Measurements from ENCODE around the gene PHC2.

The PHC2 gene

DNA sequence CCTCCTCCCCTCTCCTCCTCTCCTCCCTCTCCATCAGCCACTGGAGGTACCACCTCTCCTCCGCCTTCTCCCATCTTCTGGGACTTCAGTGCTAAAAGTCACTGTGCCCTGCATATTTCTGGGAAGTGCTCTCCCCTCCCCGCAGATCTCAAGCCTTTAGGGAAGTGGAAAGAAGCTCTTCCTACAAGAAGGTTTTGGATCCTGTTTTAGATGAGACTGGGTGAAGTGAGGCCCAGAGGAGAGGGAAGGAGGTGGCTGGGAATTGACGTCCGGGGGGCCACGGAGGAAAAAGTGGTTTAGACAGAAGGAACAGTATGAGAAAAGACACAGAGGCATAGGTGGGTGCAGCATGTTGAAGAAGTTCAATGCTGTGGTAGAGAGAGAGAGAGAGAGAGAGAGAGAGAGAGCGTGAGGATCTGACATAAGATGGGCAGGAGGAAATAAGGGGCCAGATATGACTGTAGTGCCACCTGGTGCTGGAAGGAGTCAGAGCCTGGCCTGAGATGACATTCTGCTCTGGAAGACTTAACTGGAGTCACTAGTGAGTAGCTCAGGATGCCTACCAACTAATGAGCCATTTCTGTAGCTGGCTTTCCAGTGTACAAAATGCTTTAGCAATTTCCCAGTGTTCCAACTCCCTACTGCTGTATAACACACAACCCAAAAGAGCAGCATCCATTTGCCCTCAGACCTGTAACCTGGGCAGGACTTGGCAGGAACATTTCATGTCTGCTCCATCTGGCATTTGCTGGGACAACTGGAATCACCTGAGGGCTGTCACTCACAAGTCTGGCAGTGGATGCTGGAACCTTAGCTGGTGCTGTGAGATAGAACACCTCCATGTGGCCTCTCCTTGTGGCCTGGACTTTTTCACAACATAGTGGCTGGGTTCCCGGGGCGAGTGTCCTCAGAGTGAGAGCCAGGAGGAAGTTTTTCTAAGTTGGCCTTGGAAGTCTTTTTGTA, 24.9 kb upstream of the PHC2 start:
- H3K4me3 ChIP-seq (ENCODE audit: low read depth, low read length), result no peak overlapping the region
- DNase-seq (ENCODE audit: low read depth), result peak; percentile 74

DNA sequence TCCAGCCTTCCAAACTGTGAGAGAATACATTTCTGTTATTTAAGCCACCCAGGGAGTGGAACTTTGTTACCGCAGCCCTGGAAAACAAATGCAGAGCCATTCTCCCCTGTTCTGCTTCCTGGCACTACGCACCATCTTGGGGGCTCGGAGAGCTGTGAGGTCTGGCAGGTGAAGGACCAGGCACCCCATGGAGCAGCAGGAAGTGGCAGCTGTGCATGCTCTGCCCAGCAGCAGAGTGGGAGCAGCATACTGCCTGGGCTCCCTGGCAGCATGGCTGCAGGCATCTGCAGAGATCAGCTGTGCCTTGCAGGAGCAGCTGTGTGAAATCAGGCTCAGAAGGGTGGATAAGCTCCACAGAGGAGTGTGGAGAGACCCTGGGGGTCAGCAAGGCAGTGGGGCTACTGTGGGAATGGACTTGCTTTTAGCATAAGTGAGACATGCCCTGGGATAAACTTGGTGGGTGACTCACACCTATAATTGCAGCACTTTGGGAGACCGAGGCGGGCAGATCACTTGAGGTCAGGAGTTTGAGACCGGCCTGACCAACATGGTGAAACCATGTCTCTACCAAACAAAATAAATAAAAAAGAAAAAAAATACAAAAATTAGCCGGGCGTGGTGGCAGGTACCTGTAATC, 23.9 kb upstream of the PHC2 start:
- DNase-seq (ENCODE audit: low read depth), result no peak
- H3K4me3 ChIP-seq (ENCODE audit: low read depth, low read length), result no peak overlapping the region

- no peak overlapping the region for H3K4me3 ChIP-seq (ENCODE audit: low read depth, low read length)
Measured at GRCh38 chr1:33446590-33446989, 15.7 kb upstream of the PHC2 start.

DNA sequence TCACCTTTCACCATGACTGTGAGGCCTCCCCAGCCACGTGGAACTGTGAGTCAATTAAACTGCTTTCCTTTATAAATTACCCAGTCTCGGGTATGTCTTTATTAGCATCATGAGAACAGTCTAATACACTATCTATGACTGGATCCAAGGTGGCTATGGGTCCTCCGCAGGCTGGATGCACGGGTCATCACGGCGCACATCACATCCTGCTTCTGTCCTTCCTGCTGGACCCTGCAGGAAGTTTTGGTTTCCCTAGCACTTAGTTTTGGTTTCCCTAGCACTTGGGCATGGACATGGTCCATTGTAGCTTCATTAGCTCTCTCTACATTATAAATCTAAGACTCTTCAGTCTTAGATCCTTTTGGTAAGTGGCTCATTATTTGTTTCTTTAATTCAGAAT, 14.2 kb upstream of the PHC2 start:
- DNase-seq (ENCODE audit: low read depth), result no peak
- no peak overlapping the region for H3K4me3 ChIP-seq (ENCODE audit: low read depth, low read length)

More at GRCh38 chr1:33446590-33446989, 15.7 kb upstream of the PHC2 start:
- no peak for DNase-seq (ENCODE audit: low read depth)

- peak; percentile 46 for DNase-seq (ENCODE audit: low read depth)
- no peak overlapping the region for H3K4me3 ChIP-seq (ENCODE audit: low read depth, low read length)
Measured at GRCh38 chr1:33443705-33444180, 12.8 kb upstream of the PHC2 start.

- no peak for DNase-seq (ENCODE audit: low read depth)
- no peak overlapping the region for H3K4me3 ChIP-seq (ENCODE audit: low read depth, low read length)
Measured at GRCh38 chr1:33443080-33443704, 12.3 kb upstream of the PHC2 start.

DNA sequence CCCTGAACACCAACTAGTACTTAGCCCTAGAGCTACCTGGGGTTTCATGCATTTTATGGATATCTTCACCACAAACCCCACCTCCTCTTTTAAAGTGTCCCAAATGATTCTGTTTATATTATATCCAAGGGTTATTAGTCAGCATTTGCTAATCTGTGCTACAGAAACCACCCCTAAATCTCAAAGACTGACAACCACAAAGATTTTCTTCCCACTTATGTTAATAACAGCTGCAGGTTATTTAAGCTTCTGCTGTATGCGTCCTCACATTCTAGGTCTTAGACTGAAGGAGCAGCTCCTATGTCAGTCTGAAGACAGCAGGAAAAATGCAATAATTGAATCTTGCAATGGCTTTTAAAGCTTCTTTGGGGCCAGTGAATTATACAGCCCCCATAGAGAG, 11.2 kb upstream of the PHC2 start:
- H3K4me3 ChIP-seq (ENCODE audit: low read depth, low read length), result no peak overlapping the region
- DNase-seq (ENCODE audit: low read depth), result no peak

- H3K4me3 ChIP-seq (ENCODE audit: low read depth, low read length), result no peak overlapping the region
- DNase-seq (ENCODE audit: low read depth), result no peak
Measured at GRCh38 chr1:33441088-33441745, 10.3 kb upstream of the PHC2 start.

DNA sequence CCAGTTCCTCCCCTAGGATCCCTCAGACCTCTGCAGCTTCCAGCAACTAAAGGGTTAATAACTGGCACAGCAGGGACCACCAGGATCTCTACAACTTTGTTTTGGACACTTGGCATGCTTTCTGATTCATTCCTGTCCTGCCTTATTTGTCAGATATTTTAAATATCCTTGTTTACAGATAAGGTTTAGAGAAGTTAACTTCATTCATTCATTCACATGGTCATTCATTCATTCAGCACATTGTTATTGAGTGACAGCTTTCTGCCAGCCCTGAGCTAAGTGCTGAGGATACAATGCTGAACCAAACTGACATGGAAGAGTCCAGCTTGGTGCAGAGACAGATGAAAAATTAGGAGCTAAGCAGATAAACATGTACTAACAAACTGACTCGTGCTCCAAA, 8.8 kb upstream of the PHC2 start:
- H3K4me3 ChIP-seq (ENCODE audit: low read depth, low read length), result no peak overlapping the region
- no peak for DNase-seq (ENCODE audit: low read depth)

GRCh38 chr1:33438364-33439160, 7.7 kb upstream of the PHC2 start:
- H3K4me3 ChIP-seq (ENCODE audit: low read depth, low read length), result no peak overlapping the region
- DNase-seq (ENCODE audit: low read depth), result no peak

DNA sequence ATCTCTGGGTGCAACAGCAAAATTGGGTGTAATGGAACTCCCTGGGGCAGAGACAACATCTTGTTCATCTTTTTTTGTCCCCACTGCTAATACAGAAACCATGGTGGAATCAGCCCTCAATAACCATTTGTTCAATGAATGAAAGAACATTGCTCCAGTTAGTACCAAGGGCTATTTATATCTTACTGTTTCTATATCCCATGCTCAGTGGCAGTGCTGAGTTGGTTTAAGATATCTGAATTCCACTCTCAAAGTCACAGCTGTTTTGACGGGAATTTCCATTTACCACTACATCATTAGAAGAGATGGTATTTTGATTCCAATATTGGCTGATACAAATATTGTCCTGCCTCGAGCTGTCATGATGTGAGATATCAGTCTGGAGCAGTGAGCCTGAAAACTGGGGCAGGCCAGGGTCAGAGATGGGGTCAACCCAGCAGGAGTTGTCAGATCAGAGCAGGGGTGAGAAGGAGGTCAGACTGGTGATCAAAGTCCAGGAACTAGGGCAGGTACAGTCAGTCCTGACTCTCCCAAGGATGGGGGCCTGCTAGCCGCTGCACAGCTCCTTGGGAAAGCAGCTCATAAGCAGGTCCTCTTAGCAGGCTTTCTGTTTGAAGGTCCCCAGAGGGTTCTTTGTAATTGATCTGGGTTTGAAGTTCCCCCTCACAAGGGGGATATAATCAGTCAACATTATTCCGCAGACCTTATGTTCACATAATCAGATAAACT, 5.8 kb upstream of the PHC2 start:
- no peak for DNase-seq (ENCODE audit: low read depth)
- H3K4me3 ChIP-seq (ENCODE audit: low read depth, low read length), result no peak overlapping the region

DNA sequence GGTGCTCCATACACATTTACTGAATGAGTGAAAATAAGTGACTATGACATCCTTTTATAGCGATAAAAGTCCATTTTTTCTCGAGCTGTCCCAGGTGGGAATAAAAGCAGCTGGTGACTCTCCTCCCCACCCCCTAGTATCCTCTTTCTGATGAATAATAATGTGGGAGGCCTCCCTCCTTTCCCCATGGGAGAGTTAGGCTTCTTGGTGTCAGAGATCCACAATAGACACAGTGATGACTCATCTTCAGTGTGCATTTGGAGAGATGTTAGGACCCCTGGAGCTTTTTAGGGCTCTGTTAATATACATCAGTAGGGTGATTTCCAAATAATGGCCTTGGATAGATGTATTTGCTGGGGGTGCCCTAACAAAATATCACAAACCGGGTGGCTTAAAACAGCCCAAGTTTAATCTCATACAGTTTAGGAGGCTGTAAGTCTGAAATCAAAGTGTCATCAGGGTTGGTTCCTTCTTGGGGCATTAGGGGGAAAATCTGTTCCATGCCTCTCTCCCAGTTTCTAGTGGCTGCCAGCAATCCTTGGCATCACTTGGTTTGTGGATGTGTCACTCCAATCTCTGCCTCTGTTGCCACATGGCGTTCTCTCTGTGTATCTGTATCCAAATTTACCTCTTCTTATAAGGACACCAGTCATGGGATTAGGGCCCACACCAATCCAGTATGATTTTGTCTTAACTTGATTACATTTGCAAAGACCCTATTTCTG, 4.4 kb upstream of the PHC2 start:
- H3K4me3 ChIP-seq (ENCODE audit: low read depth, low read length), result no peak overlapping the region
- DNase-seq (ENCODE audit: low read depth), result peak; percentile 88

DNA sequence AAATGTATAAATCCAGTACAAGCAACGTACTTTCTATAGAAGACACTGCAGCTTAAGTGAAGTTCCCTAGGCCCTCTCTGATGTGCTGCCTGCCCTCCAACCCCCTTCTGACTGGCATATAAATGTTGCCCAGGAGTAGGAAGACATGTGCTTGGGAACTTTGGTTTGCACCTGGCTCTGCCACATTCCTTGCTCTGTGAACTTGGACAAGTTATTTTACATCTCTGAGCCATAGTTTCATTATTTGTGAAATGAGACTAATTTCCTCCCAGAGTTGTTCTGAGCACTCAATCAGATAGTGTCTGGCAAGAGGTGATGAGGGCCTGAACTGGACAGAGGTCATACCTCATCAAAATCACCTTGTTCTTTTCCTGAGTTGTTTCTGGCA, 3.5 kb upstream of the PHC2 start:
- no peak for DNase-seq (ENCODE audit: low read depth)
- H3K4me3 ChIP-seq (ENCODE audit: low read depth, low read length), result no peak overlapping the region

GRCh38 chr1:33433509-33434362, 2.8 kb upstream of the PHC2 start:
- peak; percentile 100 for DNase-seq (ENCODE audit: low read depth)
- H3K4me3 ChIP-seq (ENCODE audit: low read depth, low read length), result no peak overlapping the region

GRCh38 chr1:33429856-33430691, 821 bp downstream of the PHC2 start:
- H3K4me3 ChIP-seq (ENCODE audit: low read depth, low read length), result peak overlapping the region; percentile 67
- no peak for DNase-seq (ENCODE audit: low read depth)

DNA sequence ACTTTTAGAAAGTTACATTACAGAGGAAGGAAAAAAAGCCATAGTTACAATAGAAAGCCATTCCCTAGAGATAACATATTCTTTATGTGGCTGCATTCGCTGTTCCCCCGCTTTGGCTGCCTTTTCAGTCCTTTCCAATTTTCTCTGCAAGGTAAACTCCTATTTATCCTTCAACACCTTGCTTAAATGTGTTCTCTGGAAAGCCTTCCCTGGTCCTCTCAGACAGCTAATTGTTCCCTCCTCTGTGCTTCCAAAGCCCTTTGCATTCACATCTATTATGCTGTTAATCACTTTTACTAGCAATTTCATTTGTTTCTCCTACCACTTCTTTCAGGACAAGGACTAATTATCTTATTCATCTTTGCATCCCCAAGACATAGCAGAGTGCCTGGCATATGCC, 1.6 kb downstream of the PHC2 start:
- H3K4me3 ChIP-seq (ENCODE audit: low read depth, low read length), result peak overlapping the region; percentile 67
- DNase-seq (ENCODE audit: low read depth), result no peak
